Measurements from ENCODE around the gene EDN3.

EDN3 gene, protein sequence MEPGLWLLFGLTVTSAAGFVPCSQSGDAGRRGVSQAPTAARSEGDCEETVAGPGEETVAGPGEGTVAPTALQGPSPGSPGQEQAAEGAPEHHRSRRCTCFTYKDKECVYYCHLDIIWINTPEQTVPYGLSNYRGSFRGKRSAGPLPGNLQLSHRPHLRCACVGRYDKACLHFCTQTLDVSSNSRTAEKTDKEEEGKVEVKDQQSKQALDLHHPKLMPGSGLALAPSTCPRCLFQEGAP

DNA sequence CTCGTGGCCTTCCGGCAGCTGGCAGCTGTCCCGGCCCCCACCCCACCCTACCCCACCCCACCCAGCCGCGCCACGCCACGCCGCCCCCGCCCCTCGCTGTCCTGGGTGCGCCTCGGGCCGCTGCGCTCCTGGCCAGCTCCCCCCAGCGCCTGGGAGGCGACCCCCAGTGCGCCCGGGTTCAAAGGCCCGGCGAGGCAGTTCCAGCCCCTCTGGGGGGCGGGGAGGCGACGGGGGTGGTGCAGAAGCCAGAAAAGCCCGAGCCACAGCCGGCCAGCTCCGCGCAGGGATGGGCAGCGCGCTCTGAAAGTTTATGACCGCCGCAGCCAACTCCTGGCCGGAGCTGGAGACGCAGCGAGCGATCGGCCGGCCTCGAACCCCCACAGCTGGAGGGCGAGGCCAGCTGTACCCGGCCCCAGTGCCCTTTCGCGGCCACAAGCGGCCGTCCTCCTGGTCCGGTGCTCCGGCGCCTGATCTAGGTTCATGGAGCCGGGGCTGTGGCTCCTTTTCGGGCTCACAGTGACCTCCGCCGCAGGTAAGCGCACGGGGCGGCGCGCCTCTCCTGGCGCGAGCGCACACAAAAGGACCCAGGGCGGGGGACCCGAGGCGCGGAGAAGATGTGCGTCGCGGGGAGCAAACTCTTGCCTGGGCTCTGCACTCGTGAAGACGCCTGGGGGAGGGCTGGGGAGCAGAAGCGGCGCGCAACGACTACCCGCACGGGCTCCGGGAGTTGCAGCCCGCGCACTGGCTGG is at the start of gene EDN3:
TSS of gene EDN3 (plus strand) at position 279 of the 749 bp plus-strand sequence. CDS start at position 481, 202 bp downstream.
- DNase-seq = no peak

DNA sequence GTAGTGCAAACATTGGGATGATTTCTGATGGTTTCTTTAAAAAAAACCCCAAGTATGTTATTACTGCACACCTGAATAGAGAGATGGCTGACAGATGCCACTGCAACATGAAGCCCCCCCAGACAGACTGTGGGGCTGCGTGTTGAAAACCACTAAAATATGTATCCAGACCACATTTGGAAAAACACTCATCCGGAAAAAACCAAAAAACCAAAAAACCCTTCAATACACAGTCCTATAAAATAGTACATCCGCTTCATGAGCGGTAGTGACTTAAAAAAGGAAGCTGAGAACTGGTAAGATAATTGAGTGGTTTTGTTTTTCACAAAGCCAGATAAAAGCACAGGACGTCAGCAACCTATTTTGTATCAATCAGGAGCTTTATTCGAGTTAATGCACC is 47.1 kb upstream of the EDN3 start:
- DNase-seq = no peak

DNA sequence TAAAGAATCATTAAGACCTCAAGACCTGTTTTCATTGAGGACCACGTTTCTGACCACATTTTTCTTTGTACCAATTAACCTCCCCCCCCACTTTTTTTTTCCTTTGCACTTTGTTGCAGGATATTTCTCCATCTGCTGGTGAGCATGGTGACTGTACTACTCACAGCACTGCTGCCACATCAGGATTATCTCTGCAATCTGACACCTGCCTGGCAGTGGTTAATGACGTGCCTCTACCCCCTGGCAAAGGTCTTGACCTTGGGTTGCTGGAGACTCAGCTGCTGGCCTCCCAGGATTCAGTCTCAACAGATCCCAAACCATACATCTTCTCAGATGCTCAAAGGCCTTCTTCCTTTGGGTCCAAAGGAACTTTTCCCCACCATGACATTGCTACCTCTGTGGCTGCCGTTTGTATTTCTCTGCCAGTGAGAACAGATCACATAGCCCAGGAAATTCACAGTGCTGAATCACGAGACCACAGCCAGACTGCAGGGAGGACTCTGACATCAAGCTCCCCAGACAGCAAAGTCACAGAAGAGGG is 46.6 kb upstream of the EDN3 start:
- peak; percentile 53 for DNase-seq

DNA sequence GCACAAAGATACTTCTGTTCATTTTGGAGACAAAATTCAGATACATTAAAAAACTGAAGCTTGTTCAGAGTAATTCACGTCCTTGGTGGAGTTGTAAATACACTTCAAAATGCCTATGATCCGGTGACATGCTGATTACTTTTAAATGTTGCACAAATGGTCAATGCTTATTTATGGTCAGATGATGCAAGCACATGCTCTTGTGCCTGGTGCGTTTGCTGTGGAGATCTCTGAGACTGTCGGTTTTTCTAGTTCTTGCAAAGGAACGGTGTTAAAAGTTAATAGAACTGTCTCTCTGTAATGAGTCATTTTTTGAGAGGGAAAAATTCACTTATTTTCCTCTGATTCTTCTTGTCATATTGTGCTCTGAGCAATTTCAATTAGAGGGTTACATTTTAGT is 45.2 kb upstream of the EDN3 start:
- no peak for DNase-seq

DNA sequence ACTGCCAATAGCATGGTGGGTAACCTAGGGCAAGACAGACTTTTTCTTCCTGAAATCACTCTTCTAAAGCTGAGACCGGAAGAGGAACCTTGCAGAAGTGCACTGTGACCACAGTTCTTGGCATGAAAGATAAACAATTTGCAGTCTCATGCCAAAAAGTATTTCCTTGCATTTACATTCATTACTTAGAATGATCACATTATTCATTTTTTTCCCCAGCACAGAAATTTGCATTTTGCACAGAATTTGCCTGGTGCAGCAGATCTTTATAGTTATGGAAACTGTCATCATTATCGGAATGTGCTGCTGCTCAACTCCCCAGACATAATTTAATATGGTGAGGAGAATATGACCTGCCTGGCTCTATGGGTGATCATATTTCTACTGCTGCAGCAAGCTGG is 42.2 kb upstream of the EDN3 start:
- DNase-seq = no peak

DNA sequence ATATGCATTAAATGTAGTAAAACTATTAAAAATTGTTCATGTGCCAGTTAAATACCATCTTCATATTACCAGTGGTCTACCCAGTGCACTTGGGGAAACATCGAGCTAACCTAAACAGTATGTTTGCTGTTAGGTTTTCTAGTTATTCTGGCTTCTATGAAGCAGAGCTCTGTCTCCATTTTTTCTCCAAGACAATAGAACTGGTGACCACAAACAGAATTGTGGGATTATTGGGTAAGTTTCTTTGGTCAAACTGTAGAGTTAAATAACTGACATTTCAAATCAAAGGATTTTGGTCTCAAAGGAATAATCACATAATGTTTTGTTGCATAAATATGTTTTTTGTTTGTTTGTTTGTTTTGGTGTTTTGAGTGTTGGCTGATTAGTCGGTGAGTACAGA is 40.5 kb upstream of the EDN3 start:
- no peak for DNase-seq

DNA sequence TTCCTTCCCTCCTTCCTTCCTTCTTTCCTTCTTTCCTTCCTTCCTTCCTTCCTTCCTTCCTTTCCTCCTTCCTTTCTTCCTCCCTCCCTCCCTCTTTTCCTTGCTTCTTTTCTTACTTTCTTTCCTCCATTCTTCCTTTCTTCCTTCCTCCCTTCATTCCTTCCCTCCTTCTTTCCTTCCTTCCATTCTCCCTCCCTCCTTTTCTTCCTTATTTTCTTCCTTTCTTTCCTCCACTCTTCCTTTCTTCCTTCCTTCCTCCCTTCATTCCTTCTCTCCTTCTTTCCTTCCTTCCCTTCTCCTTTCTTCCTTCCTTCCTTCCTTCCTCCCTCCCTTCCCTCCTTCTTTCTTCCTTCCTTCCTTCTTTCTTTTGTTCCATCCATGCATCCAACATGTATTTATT is 35.1 kb upstream of the EDN3 start:
- no peak for DNase-seq

DNA sequence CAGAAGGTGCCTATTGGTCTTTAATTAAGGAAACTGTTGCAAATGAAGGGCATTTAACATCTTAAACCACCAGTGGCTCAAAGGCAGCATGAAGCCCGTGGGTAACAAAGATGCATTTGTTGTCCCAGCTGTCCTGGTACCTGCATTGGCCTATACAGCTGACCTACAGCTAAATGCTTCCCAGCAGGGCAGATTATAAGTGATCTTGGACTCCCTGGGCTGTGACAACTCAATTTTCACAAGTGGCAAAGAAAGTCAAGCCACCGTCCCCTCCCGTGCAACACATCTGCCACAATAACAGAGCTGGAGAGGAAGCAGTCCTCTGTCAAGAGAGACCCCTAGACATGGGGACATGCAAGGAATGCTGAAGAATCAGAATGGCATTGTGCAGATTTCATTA is 31.5 kb upstream of the EDN3 start:
- DNase-seq = no peak

DNA sequence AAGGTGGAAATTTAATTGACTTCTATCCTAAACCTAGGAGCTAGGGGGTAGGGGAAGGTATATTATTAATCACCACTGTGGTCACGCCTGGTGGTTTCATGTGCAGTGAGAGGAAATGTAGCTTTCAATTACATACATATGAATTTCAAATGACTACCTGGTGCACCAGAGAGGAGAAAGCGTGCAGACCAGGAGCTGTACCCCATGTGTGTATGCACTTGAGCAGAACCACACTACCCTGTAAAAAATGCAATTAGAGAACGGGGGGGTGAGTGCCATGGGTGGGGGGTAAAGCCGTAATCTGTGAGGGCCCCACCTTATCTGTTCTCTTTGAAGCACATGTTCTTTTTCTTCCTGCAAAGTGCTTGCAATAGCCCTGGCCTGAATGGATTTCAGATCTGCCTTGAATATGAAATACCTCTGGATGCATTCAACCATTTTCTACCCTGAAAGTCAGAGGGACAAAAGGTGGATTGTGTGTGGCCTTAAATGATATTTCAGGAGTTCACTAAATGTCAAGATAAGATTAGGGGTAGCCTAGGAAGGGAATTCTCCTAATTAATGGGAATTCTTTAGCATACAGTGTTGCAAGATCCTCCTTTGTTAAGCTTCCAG is 30.9 kb upstream of the EDN3 start:
- DNase-seq = no peak

DNA sequence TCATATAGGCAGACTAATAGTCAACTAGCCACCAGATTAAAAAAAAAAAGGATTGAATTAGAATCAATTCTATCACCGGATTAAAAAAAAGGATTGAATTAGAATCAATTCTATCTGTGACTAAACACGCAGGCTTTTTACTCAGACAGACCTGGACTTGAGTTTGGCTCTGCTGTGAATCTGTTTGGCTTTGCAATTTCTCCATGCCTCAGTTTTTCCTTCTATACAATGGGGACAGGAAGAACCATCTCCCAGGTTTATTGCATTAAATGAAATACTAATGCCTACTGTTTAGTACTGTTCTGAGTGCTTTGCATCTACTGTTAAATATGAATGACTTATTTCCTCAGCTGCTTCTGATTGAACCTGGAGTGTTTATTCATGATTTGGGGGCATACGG is 30.0 kb upstream of the EDN3 start:
- no peak for DNase-seq

DNA sequence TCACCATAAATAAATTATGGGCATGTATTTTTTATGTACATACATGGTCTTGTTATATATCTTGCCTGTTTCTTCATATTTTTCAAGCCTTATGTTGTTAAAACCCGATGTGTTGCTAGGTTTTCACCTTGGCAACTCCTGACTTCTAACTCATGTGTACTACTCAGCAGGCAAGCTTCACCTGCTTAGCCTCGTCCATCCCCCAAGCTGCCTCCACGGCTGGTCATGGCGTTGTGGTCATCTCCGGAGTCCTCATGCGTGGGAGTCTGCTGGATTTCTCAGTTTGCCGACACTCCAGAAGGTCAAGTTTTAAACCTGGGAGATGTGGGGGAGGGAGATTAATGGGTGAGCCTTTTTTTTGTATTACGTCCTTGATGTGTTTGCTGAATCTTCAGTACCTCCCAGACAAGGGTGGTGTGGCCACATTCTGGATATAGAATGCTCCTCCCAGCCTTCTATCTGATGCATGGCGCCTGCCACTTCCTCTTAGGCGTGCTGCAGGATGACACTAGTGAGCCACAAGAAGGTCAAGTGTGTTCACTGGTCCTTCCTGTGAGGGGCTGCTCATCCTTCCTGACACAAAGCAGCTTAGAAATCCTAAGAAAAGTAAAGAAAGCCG is 26.6 kb upstream of the EDN3 start:
- DNase-seq = no peak

DNA sequence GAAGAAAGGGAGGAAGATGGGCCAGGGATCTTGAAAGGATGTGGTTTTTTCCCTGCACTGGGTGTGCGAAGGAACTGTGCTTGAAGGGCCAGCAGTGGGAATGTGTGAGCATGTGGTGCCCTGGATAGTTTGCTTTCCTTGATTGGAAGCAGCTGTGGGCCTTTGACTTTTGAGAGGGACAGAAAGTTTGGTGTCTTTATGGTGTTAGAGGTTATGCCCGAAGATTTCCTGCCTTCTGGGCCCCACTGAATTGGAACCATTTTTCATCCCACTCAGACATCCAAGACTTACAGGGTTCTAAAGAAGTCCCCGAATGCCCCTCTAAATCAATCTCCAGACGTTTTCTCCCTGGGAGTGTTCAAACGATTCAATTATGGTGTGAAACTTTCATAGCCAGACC is 23.5 kb upstream of the EDN3 start:
- no peak for DNase-seq

DNA sequence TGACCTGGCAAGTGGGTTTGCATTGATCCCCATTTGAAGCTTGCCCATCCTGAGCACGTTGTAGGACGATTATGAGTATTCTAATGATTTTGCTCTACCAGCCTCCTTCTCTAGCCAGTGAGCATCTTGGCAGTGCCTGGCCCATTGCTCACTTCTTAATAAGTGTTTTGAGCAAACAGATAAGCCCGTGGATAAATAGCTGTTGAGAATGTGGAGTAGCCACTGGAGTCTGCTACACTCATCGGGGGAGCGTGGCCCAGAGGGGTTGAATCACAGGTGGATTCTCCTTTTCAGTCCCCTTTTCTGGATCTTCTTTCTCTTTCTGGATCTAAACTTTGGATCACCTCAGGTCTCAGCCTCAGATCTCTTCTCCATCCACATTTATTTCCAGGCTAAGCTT is 15.9 kb upstream of the EDN3 start:
- no peak for DNase-seq

DNA sequence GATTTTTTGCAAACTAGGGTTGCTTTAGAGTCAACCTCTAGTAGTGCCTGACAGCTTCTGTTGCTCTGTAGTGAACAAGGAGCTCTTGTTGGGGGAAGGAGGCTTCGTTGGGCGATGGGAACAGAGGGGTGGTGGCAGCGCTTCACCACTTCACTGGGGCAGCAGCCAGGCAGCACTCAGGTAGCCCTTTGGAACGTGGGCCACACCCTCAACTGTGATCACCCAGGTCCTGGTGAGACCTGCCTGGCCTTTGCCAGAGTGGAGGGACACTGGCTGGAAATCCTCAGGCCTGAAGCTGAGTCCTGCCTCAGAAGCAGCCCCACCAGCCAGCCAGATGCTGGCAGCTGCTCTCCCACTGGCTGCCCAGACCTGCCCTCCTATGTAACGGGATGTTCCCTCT is 10.4 kb upstream of the EDN3 start:
- no peak for DNase-seq

DNA sequence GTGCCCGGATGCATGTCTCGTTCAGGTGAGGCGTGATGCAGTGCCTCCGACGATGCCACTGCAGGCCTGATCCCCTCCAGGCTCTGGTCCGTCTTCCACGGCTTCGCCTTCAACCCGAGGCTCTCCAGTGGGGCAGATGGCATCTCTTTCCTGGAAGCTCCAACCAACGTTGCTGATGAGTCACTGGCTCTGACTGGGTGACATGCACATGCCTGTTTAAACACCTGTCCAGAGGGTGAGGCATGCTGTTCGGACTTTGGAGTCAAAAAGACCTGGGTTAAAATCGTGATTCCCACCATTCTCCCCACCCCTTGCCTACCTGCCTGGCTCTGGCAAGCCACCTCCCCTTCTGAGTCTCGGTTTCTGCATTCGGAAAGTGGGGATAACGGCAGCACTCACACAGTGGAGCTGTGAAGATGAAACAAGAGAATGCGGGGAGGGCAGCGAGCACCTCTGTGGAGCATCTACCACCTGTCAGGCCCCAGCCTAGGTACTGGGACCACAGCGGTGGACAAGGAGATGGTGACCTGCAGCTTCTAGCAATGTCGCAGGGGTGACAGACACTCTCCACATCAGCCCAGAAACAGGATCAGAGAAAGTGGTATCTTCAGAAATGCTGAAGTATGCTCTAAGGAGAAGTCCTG is 8.5 kb upstream of the EDN3 start:
- DNase-seq = no peak

DNA sequence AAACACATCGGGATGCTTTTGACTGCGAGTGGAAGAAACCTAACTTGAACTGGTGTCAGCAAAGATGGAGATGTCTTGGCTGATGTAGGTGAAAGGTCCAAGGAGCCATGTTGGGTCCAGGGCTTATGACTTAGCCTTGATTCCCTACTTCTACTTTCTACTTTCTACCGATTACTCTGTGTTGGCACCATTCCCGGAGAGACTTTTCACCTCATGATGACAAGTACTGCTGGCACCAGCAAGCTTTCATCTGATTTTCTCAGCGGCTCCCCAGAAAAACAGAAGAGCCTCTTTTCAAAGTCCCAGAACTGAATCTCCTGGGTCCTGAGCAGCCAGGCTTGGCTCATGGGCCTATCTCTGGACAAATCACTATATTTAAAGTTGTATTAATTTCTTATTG is 4.9 kb upstream of the EDN3 start:
- no peak for DNase-seq

DNA sequence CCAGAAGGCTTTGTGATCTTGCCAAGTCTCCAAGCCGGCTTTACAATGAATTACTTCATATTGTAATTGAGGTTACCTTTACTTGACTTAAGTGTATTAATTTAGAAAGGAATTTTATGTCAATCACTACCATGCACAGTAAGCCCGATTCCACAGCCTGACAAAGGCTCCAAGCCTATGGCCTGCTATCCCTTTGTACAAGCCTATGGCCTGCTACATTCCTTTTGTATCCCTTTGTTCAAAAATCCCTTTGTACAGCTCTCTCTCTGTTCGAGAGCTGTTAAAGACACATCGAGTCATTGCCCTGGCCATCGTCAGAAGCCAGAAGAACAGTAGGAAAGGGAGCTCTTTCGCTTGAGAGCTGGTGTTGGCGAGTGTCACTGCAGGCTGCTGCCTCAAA is 2.7 kb upstream of the EDN3 start:
- no peak for DNase-seq

DNA sequence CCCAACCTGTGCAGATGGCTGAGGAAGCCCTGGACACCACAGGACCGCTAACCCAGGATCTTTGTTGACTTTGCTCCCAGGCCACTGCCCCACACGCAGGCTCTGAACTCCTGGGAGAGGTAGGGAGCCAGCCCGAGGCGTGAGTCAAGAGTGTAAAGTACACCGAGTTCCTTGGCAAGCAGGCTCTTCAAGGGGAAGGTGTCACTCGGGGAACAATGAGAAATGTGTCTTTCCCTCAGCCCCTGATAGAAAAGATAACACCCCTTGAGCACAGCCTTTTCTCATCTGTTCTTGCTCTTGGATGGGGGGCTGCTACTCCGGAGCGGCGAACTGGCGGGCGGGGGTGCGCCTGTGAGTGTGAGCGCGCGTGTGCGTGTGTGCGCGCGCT is 472 bp upstream of the EDN3 start:
- no peak for DNase-seq

DNA sequence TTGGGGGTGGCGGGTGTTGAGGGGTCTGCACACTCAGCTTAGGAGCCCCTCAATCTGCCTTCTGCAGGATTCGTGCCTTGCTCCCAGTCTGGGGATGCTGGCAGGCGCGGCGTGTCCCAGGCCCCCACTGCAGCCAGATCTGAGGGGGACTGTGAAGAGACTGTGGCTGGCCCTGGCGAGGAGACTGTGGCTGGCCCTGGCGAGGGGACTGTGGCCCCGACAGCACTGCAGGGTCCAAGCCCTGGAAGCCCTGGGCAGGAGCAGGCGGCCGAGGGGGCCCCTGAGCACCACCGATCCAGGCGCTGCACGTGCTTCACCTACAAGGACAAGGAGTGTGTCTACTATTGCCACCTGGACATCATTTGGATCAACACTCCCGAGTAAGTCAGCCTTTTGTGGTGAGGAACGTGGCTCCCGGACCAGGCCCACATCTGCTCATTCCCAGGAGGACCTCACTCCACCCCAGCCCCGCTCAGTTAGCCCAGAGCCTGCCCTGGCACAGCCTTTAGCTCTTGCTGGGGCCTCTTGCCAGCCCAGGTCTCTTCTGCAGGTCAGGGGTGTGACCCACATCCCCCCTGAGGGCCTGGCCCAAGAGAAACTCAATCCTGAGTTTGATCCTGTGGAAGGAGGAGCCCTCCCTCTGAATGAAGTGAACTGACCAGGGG is 1.1 kb downstream of the EDN3 start:
- no peak for DNase-seq

DNA sequence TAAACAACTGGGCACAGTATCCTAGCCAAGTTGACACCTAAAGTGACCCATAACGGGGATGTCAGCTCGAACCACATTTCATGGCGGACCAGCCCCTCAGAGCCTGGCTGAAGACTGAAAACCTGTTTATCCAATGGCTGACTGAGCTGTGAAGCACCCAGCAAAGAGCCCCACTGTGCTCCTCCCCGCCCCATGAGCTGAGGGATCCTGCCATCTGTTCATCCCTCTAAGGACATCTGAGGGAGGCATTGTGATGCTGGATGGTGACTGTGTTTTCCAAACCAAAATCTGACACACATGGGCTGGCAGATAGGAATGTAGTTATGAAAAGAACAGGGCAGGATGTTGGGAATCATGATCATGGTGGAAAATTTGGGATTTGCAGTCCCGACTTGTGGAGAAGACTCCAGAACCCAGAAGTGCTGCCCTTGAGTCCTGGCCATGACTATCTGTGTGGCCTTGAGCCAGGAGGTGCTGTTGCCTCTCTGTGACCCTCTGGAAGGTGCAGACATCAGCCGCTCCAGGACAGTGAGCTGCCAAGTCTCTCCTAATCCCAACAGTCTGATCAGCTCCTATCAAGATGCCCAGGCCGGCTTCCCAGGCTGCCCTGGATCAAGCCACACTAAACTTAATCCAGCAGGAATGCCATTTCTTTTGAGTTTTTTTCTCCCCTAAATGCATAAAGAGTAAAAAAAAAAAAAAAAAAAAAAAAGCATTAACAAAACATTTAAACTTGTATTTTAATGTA is 5.7 kb downstream of the EDN3 start:
- DNase-seq = peak; percentile 55

DNA sequence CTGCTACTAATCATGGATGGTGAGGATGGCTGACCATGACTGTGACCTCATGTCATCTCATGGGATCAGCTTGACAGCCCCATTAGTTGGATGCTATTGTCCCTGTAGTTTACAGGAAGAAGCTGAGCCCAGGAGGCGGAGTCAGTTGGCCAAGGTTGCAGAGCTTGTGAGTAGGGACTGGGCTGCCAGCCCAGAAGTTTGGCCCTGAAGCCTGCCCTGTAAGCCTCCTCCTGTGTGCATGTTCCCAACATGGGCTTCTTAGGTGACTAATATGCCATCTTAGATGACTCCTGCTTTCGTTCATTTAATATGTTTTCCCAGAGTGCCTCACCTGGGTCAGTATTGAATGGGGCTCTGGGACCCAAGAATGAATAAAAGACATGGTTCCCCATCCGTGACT is 6.9 kb downstream of the EDN3 start:
- no peak for DNase-seq

All from DMS 273 treated with DMSO at 0.1 percent for 48 hours (cell line).